Left ventricle myocardium superior (tissue), 1 donor: ENCODE data around the gene MTUS2. TPM values are rescaled to one million over a fixed set of nuclear protein-coding genes. Genes with fewer than 3 reads are reported as not detected.

Experiments used
- ATAC-seq: fragments of 200-7000 bp; cut with Tn5 transposase; one replicate; pipeline ENCODE4 v1.9.1; 2020; ENCODE audit warnings: mild to moderate bottlenecking, moderate library complexity
- DNase-seq: peaks from one replicate; pipeline ENCODE4 v3.0.0-alpha.2; 2020
- intact Hi-C: fragments of 100-400 bp; cut with micrococcal nuclease; formaldehyde crosslinking; loops from one replicate; pipeline ENCODE4 v1.11.0; 2022
- total RNA-seq: library from RNA; stranded (reverse); fragmentation: NEBNext Ultra II Directional; extraction: Animal tissue kit (Norgen Biotek cat#: 25700); gene quantifications from one replicate; pipeline ENCODE4 v1.2.1, GENCODE V29; 2021
- donor health status: DM: no; HTN: yes; CAD: no; lungs with severe emphysema.

The MTUS2 gene
- total RNA-seq, 1 donor from 2014 or later = 126 TPM

DNA sequence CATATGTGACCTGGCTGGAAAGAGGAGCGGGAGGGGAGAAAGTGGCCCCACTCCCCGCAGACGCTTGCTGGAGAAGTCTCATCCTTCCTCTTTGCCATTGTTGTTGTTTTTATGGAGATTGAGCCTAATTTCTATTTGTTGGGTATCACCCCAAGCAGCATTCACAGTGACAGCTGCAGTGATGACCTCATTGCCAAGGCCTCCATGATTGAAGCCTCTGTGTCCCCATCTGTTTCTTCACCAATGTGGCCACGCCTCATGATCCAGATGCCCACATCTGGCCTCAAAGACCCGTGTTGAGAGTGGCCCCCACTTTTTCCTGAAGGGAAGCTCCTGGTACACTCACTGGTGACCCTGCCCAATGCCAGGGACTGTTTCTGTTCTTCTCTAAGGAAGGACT is 621.2 kb downstream of the MTUS2 start:
- intact Hi-C loops = no loop called here
- ATAC-seq (no peak), DNase-seq (no peak)

GRCh38 chr13:29446016-29446415 is 625.9 kb downstream of the MTUS2 start:
- ATAC-seq (no peak), DNase-seq (no peak)
- intact Hi-C loops = no loop called here

DNA sequence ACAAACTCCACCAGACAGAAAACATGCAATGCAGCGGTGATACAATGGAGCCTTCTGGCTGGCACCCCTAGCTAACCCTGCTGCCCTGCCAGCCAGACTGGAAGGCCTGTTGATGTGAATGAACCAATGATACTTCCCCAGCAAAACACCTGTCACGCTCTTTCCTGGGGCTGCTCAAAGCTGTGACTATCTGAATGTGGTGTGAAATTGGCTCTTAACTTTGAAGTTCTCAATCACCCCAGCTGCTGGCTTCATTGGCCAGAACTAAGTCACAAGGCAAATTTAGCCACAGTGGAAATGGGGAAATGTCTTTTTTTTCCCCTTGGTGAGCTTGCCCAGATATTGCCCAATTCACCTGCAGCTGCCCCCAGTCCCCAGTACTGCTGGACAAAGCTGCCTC is 628.0 kb downstream of the MTUS2 start:
- intact Hi-C loops = no loop called here
- DNase-seq (peak; percentile 44), ATAC-seq (peak; percentile 73)

- no peak for DNase-seq
- intact Hi-C loops = no loop called here
- ATAC-seq = no peak
Measured at GRCh38 chr13:29449726-29450125, 629.6 kb downstream of the MTUS2 start.

GRCh38 chr13:29451976-29452375 is 631.8 kb downstream of the MTUS2 start:
- DNase-seq (no peak), ATAC-seq (no peak)
- intact Hi-C loops = no loop called here

GRCh38 chr13:29452773-29453616 is 632.9 kb downstream of the MTUS2 start:
- intact Hi-C loops = no loop called here
- ATAC-seq = no peak

GRCh38 chr13:29453617-29454011 is 633.5 kb downstream of the MTUS2 start:
- intact Hi-C loops = no loop called here
- DNase-seq (no peak), ATAC-seq (no peak)

More at GRCh38 chr13:29452773-29453616, 632.9 kb downstream of the MTUS2 start:
- no peak for DNase-seq

DNA sequence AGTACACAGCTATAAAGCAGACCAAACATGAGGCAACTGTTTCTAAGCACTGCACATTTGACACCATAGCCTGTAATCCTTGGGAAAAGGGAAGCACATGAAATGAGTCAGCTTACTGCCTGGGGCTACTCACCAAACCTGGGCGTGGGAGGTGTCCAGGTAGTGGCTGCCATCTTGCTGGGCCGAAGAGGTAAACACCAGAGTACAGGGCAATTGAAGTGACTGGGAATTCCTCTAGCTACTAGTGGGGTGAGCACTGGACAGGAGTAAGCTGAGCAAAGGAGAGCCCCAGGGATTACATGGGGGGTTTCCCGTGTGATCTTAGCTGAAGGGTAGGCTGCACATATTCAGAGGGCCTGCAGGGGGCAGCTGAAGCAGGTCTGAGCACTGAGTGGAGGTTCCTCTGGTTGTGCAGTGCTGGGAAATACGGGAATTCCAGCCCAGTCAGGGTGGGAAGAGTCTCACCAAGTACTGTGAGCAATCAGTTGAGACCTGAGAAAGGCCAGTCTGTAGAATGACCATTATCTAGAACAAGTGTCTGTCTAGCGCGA is 634.9 kb downstream of the MTUS2 start:
- ATAC-seq (peak; percentile 60), DNase-seq (peak; percentile 30)
- intact Hi-C loops = no loop called here

DNA sequence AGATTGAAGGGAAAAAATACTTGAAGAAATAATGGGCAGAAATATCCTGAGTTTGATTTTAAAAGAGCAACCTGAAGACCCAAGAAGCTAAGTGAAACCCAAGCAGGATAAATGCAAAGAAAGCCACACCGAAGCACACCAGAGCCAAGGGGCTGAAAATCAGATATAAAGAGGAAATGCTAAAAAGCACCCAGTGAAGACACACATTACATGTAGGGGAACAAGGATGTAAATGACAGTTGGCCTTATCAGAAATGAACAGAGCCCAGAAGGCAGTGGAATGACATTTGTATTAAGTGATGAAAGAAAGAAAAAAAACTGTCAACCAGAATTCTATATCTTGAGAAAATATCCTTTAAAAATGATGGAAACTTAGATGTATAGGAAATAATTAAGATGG is 636.3 kb downstream of the MTUS2 start:
- no peak for ATAC-seq

GRCh38 chr13:29457299-29457698 is 637.2 kb downstream of the MTUS2 start:
- DNase-seq (no peak), ATAC-seq (peak; percentile 26)

More for the DNA sequence above, 636.3 kb downstream of the MTUS2 start:
- intact Hi-C loops = no loop called here
- no peak for DNase-seq

GRCh38 chr13:29458419-29458818 is 638.3 kb downstream of the MTUS2 start:
- no peak for ATAC-seq
- intact Hi-C loops = no loop called here

More at GRCh38 chr13:29457299-29457698, 637.2 kb downstream of the MTUS2 start:
- intact Hi-C loops = no loop called here

DNA sequence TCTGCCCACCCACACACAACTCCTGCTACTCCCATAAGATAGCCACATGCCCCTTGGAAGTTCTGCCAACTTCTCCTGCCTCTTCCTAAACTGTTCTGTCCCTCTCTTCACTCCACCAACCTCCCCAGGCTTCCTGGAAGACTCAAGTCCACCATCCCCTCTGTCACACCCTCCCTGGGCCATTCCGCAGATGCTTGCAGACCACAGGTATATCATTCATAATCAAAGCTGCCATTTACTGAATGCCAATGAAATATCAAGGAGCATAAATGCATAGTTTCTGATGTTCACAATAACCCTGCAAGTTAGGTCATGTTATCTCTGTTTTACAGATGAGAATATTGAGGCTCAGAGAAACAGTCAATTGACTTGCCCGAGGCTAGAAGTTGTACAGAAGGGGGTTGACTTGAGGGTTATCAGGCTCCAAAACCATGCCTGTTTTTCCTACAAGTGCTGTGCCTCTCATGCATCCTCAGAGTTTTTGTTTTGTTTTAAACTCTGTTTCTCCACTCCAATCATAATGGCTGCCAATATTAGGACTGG is 639.7 kb downstream of the MTUS2 start:
- ATAC-seq (no peak), DNase-seq (no peak)
- intact Hi-C loops = no loop called here

More at GRCh38 chr13:29458419-29458818, 638.3 kb downstream of the MTUS2 start:
- no peak for DNase-seq

GRCh38 chr13:29464105-29464679 is 644.1 kb downstream of the MTUS2 start:
- intact Hi-C loops = loop anchor here (2.0 kb wide), 1 partner anchor 27 kb away; no protein-coding TSS in a partner anchor
- peak; percentile 88 for ATAC-seq
- DNase-seq = peak; percentile 53

DNA sequence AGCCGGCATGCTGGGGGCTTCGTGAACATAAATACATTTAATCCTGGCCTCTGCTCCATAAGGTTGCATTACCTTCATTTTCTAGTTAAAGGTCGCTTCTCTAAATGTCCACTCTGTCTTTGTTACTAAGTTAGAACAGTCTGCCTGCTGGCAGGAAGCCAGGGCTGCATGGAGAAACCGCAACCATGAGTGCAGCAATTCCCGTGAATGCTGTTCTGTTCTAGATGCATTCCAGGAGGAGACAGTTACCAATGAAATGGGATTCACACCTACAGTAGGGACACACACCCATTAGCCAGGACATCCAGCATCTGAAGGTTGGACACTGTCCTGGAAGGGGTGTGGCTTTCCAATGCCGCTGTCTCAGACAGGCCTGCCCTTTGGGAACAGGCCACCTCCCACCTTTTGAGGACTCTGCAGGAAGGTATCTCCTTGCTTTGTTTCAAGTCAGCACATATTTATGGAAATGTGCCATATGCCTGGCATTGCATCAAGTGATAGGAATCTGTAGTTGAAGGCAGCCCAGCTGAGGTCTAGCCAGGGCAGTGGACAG is 645.7 kb downstream of the MTUS2 start:
- DNase-seq = peak; percentile 73
- intact Hi-C loops = loop anchor here (2.0 kb wide), 1 partner anchor 29 kb away; no protein-coding TSS in a partner anchor
- peak; percentile 75 for ATAC-seq

DNA sequence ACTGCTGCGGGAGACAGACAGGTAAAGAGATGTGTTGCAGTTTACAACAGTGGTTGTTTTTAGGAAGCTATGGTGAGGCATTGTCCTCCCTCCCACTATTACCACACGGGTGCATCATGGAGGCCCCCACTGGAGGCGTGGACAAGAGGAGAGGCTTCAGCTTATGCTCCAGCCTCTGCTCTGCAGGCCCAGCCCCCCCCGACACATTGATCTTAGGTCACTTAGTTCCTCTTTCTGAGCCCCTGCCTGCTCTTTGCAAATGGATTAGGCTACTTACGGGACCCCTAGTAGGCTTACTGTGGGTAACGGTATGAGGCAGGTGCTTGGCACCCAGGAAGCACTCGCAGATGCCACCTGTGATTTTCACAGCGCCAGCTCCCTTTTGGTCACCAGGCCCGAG is 651.4 kb downstream of the MTUS2 start:
- DNase-seq (no peak), ATAC-seq (no peak)
- intact Hi-C loops = no loop called here

GRCh38 chr13:29472332-29472961 is 652.3 kb downstream of the MTUS2 start:
- intact Hi-C loops = no loop called here
- DNase-seq (peak; percentile 49), ATAC-seq (peak; percentile 49)

DNA sequence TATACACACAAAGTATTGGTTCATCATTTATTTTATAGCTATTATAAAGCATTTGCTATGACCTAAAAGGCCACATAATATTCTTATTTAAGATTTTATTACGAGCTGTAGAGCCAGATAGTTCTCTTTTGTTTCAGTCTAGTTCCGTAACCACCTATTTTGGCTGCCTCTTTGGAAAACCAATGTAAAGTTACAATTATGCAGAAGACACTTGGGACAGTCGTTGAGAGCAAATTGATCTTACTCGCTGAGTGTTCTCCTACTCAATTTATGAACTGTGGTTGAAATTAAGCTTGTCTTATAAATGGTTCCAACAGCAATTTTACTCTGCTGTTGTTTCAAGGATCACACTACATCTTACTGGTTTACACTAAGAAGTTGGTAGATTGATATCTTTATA is 653.0 kb downstream of the MTUS2 start:
- intact Hi-C loops = no loop called here
- no peak for DNase-seq
- no peak for ATAC-seq

DNA sequence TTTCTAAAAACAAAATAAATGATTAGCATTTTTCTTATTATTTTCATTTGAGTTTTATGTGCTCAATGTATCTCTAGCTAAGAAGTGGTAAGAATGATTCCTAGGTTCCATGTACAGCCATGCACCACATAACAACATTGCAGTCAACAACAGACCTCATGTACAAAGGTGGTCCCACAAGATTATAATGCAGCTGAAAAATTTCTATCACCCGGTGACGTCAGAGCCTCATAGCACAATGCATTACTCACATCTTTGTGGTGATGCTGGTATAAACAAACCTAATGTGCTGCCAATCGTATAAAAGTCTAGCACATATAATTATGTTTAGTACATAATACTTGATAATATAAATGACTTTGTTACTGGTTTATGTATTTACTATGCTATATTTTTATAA is 654.9 kb downstream of the MTUS2 start:
- no peak for ATAC-seq
- intact Hi-C loops = no loop called here
- DNase-seq = no peak

- ATAC-seq (no peak), DNase-seq (no peak)
- intact Hi-C loops = no loop called here
Measured at GRCh38 chr13:29476046-29476445, 655.9 kb downstream of the MTUS2 start.
